NCI-H345 treated with DMSO at 0.1 percent for 48 hours (cell line): ENCODE measurements around the gene GJA3.
"Not testable (repeated sequence)": the region's sequence is repeated elsewhere in the genome, so short reads cannot be mapped to it uniquely, and the experiment has no call there.

Experiments used
- DNase-seq: peaks from one replicate; lab custom pipeline; 2025; ENCODE audit not compliant: unreplicated experiment; lab: John Stamatoyannopoulos, UW

The GJA3 gene

GRCh38 chr13:20182231-20182846, 21.5 kb upstream of the GJA3 start:
- DNase-seq = peak; percentile 43

- no peak for DNase-seq
Observed at GRCh38 chr13:20181188-20181587, 20.3 kb upstream of the GJA3 start.

GRCh38 chr13:20178156-20178555, 17.3 kb upstream of the GJA3 start:
- DNase-seq = no peak

GRCh38 chr13:20177049-20177831, 16.4 kb upstream of the GJA3 start:
- DNase-seq = no peak

- DNase-seq = no peak
Observed at GRCh38 chr13:20175907-20176652, 15.2 kb upstream of the GJA3 start.

GRCh38 chr13:20175406-20175794, 14.5 kb upstream of the GJA3 start:
- no peak for DNase-seq

GRCh38 chr13:20174656-20175405, 14.0 kb upstream of the GJA3 start:
- DNase-seq = no peak

- no peak for DNase-seq
Observed at GRCh38 chr13:20173116-20173746, 12.4 kb upstream of the GJA3 start.

- DNase-seq = no peak
Observed at GRCh38 chr13:20171364-20171763, 10.5 kb upstream of the GJA3 start.

- no peak for DNase-seq
Observed at GRCh38 chr13:20170921-20171320, 10.1 kb upstream of the GJA3 start.

GRCh38 chr13:20168396-20168795, 7.5 kb upstream of the GJA3 start:
- DNase-seq = no peak

- no peak for DNase-seq
Observed at GRCh38 chr13:20165417-20166257, 4.8 kb upstream of the GJA3 start.

- DNase-seq = no peak
Observed at GRCh38 chr13:20161951-20162300, 1.1 kb upstream of the GJA3 start.

- DNase-seq = no peak
Observed at GRCh38 chr13:20161275-20161950, 561 bp upstream of the GJA3 start.

- no peak for DNase-seq
Observed at GRCh38 chr13:20159646-20160305, 1.1 kb downstream of the GJA3 start.

GRCh38 chr13:20157151-20157796, 3.6 kb downstream of the GJA3 start:
- no peak for DNase-seq

- no peak for DNase-seq
Observed at GRCh38 chr13:20156702-20157101, 4.2 kb downstream of the GJA3 start.

GRCh38 chr13:20153290-20153689, 7.6 kb downstream of the GJA3 start:
- DNase-seq = not testable (repeated sequence)
